ENCODE data around the gene TJAP1. TPM values are rescaled to one million over a fixed set of nuclear protein-coding genes. Genes with fewer than 3 reads are reported as not detected.
A peak's percentile ranks its signal among the peaks of the same experiment; 100 is the strongest.

TJAP1 gene
- total and polyA plus RNA-seq, 2 donors (not counting 3 experiments of a cell fraction or from before 2014, with no cell fraction given) = 28.4 to 31.8 TPM

DNA sequence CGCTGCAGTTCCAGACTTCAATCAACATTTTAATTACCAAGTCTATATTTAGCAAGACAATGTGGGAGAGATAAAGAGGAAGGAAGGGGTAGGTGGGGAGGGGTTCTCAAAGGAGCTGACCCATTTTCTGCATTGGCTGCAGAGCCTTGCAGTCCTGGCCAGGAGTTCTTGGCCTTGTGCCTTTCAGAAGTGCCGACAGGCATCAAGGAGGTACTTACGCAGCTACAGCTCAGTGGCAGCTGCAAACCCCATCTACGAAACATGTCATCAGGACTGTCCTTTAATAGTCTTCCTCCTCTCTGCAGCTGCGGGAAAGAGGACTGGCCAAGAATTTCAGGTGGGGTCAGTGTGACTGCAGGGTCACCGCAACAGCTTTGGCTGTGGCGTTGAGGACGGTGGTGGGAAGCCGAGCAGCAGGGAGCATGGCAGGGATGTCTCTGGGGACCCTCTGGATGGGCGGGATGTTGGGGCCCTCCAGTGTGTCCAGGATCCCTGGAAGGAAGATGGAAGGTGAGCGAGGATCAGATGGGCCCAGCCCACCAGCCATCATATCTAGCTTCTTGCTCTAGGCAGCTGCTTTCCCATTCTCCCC is 34.5 kb downstream of the TJAP1 start:
- Histone ChIP-seq H3K9me3 (replicated peaks; ENCODE audit: control insufficient read depth, insufficient read depth, low read length) (no peaks in the 10 kb centered on the region), H2AFZ (ENCODE audit: low read depth, low read length) (no peak overlapping the region), H3K27ac (ENCODE audit: insufficient read depth, low read depth, low read length) (no peak overlapping the region), H3K4me3 (replicated peaks in 1 of 3; ENCODE audit: insufficient read depth in 1 of 3, low read depth in 1 of 3, low read length in 3 of 3) (no peak overlapping the region), H3K9me1 (replicated peaks; ENCODE audit: control insufficient read depth, extremely low read depth, insufficient read depth, low read length) (no peaks in the 10 kb centered on the region), H3K4me2 (ENCODE audit: insufficient read depth, low read length) (no peak overlapping the region), H3K4me1 (ENCODE audit: control insufficient read depth, extremely low read depth, insufficient read depth, low read length) (peaks cover 16% of the 10 kb centered on the region), H4K20me1 (replicated peaks; ENCODE audit: control insufficient read depth, extremely low read depth, insufficient read depth, low read length) (no peaks in the 10 kb centered on the region), H3K27me3 (ENCODE audit: control insufficient read depth in 2 of 2, insufficient read depth in 2 of 2, low read length in 2 of 2) (no peaks in the 10 kb centered on the region), H3K79me2 (ENCODE audit: control insufficient read depth, insufficient read depth, low read length) (peaks cover 18% of the 10 kb centered on the region), H3K9ac (replicated peaks; ENCODE audit: extremely low read depth, insufficient read depth, low read length) (no peak overlapping the region), H3K36me3 (ENCODE audit: control insufficient read depth in 2 of 2, extremely low read depth in 1 of 2, insufficient read depth in 2 of 2, low read length in 2 of 2) (peaks cover 3 to 32% of the 10 kb centered on the region in 2 experiments)
- ChIA-PET CTCF (no interaction called here), POLR2A (no interaction called here)
- DNase-seq (ENCODE audit: low read depth, low spot score) (no peak), FAIRE-seq (no peak)
- BruUV-seq (replicated peaks) = TSS peak; percentile 9
- dilution Hi-C loops (cut with MboI; ENCODE audit: extremely low pct_ligation_motif_present, low sequenced_read_pairs) (no loop called here), intact Hi-C loops (cut with micrococcal nuclease) (no loop called here)
- TF ChIP-seq GATA2 (IDR thresholded peaks at IDR 0.05; ENCODE audit: insufficient read depth, insufficient read length, low read depth, low read length) = no peak
- no peak for TF ChIP-seq POLR2AphosphoS5 (IDR thresholded peaks at IDR 0.05; ENCODE audit: insufficient read depth, low read depth, low read length)
- TF ChIP-seq, protein P1, sequence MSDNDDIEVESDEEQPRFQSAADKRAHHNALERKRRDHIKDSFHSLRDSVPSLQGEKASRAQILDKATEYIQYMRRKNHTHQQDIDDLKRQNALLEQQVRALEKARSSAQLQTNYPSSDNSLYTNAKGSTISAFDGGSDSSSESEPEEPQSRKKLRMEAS (IDR thresholded peaks at IDR 0.05; ENCODE audit: insufficient read depth, insufficient read length) = no peak
- no peak for TF ChIP-seq JUN (IDR thresholded peaks at IDR 0.05; ENCODE audit: borderline replicate concordance, insufficient read depth, insufficient read length, low read depth)
- TF ChIP-seq EZH2 (IDR thresholded peaks at IDR 0.05; ENCODE audit: borderline replicate concordance, low read depth, low read length, severe bottlenecking) = no peak
- TF ChIP-seq MYC (IDR thresholded peaks at IDR 0.05; ENCODE audit: low read depth, low read length) = no peak
- TF ChIP-seq, protein P2, sequence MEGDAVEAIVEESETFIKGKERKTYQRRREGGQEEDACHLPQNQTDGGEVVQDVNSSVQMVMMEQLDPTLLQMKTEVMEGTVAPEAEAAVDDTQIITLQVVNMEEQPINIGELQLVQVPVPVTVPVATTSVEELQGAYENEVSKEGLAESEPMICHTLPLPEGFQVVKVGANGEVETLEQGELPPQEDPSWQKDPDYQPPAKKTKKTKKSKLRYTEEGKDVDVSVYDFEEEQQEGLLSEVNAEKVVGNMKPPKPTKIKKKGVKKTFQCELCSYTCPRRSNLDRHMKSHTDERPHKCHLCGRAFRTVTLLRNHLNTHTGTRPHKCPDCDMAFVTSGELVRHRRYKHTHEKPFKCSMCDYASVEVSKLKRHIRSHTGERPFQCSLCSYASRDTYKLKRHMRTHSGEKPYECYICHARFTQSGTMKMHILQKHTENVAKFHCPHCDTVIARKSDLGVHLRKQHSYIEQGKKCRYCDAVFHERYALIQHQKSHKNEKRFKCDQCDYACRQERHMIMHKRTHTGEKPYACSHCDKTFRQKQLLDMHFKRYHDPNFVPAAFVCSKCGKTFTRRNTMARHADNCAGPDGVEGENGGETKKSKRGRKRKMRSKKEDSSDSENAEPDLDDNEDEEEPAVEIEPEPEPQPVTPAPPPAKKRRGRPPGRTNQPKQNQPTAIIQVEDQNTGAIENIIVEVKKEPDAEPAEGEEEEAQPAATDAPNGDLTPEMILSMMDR (IDR thresholded peaks at IDR 0.05; ENCODE audit: extremely low read depth in 1 of 2, insufficient read depth in 1 of 2, low read depth in 1 of 2, low read length in 2 of 2) = no peak
- TF ChIP-seq FOS (IDR thresholded peaks at IDR 0.05; ENCODE audit: borderline replicate concordance, insufficient read depth, low read length) = no peak
- TF ChIP-seq POLR2A (IDR thresholded peaks at IDR 0.05; ENCODE audit: low read depth, low read length) = no peak
